ENCODE data around the gene NRSN2.

The NRSN2 gene

GRCh38 chr20:402496-402885, 55.6 kb downstream of the NRSN2 start:
- TF ChIP-seq CTCF (conservative IDR thresholded peaks at IDR 0.05; ENCODE audit: low read length): no peak
- no peak for TF ChIP-seq EZH2phosphoT487 (IDR thresholded peaks at IDR 0.05; ENCODE audit: borderline replicate concordance)
- H3K4me3 ChIP-seq (ENCODE audit: low read length, poor library complexity, severe bottlenecking): no peak overlapping the region
- H3K27me3 ChIP-seq (ENCODE audit: insufficient read depth, low read length, poor library complexity, severe bottlenecking): no peaks in the 10 kb centered on the region
- H3K36me3 ChIP-seq (ENCODE audit: insufficient read depth, low read length): peaks cover 5% of the 10 kb centered on the region; the same call in 1 of the 2 replicates
- H4K20me1 ChIP-seq (ENCODE audit: insufficient read depth, low read length, poor library complexity, severe bottlenecking): no peaks in the 10 kb centered on the region
- peak overlapping the region; percentile 23 for H3K9ac ChIP-seq (ENCODE audit: low read depth, low read length, poor library complexity, severe bottlenecking)
- no peak overlapping the region for H2AFZ ChIP-seq (ENCODE audit: low read length)
- no peaks in the 10 kb centered on the region for H3K79me2 ChIP-seq (ENCODE audit: insufficient read depth, low read length)
- peaks cover 38% of the 10 kb centered on the region for H3K4me1 ChIP-seq (ENCODE audit: insufficient read depth, low read length, poor library complexity, severe bottlenecking)
- H3K9me2 ChIP-seq (replicated peaks; ENCODE audit: low read depth, low read length): no peaks in the 10 kb centered on the region
- no peaks in the 10 kb centered on the region for H3K9me3 ChIP-seq (ENCODE audit: insufficient read depth, low read depth, low read length)
- H3K4me2 ChIP-seq (ENCODE audit: low read depth, low read length, poor library complexity, severe bottlenecking): peak overlapping the region; percentile 67
- no peaks in the 10 kb centered on the region for H3F3A ChIP-seq (ENCODE audit: low read depth)

GRCh38 chr20:402898-403581, 56.1 kb downstream of the NRSN2 start:
- Histone ChIP-seq H2AFZ (ENCODE audit: low read length) (no peak overlapping the region), H3K9me2 (replicated peaks; ENCODE audit: low read depth, low read length) (no peaks in the 10 kb centered on the region), H4K20me1 (ENCODE audit: insufficient read depth, low read length, poor library complexity, severe bottlenecking) (no peaks in the 10 kb centered on the region), H3K4me1 (ENCODE audit: insufficient read depth, low read length, poor library complexity, severe bottlenecking) (peaks cover 39% of the 10 kb centered on the region), H3K79me2 (ENCODE audit: insufficient read depth, low read length) (no peaks in the 10 kb centered on the region), H3F3A (ENCODE audit: low read depth) (no peaks in the 10 kb centered on the region), H3K27me3 (ENCODE audit: insufficient read depth, low read length, poor library complexity, severe bottlenecking) (no peaks in the 10 kb centered on the region), H3K9ac (ENCODE audit: low read depth, low read length, poor library complexity, severe bottlenecking) (no peak overlapping the region), H3K9me3 (ENCODE audit: insufficient read depth, low read depth, low read length) (no peaks in the 10 kb centered on the region), H3K36me3 (ENCODE audit: insufficient read depth, low read length) (no peaks in the 10 kb centered on the region), H3K4me3 (ENCODE audit: low read length, poor library complexity, severe bottlenecking) (no peak overlapping the region), H3K4me2 (ENCODE audit: low read depth, low read length, poor library complexity, severe bottlenecking) (peak overlapping the region; percentile 67)
- no peak for TF ChIP-seq CTCF (conservative IDR thresholded peaks at IDR 0.05; ENCODE audit: low read length)
- TF ChIP-seq EZH2phosphoT487 (IDR thresholded peaks at IDR 0.05; ENCODE audit: borderline replicate concordance): no peak

GRCh38 chr20:403582-403957, 56.7 kb downstream of the NRSN2 start:
- no peak overlapping the region for H3K9ac ChIP-seq (ENCODE audit: low read depth, low read length, poor library complexity, severe bottlenecking)
- H3K79me2 ChIP-seq (ENCODE audit: insufficient read depth, low read length): peaks cover 4% of the 10 kb centered on the region
- no peaks in the 10 kb centered on the region for H4K20me1 ChIP-seq (ENCODE audit: insufficient read depth, low read length, poor library complexity, severe bottlenecking)
- H2AFZ ChIP-seq (ENCODE audit: low read length): no peak overlapping the region
- no peak overlapping the region for H3K4me3 ChIP-seq (ENCODE audit: low read length, poor library complexity, severe bottlenecking)
- H3K27me3 ChIP-seq (ENCODE audit: insufficient read depth, low read length, poor library complexity, severe bottlenecking): no peaks in the 10 kb centered on the region
- peaks cover 39% of the 10 kb centered on the region for H3K4me1 ChIP-seq (ENCODE audit: insufficient read depth, low read length, poor library complexity, severe bottlenecking)
- no peaks in the 10 kb centered on the region for H3K9me2 ChIP-seq (replicated peaks; ENCODE audit: low read depth, low read length)
- H3K36me3 ChIP-seq (ENCODE audit: insufficient read depth, low read length): no peaks in the 10 kb centered on the region
- no peaks in the 10 kb centered on the region for H3K9me3 ChIP-seq (ENCODE audit: insufficient read depth, low read depth, low read length)
- no peak overlapping the region for H3K4me2 ChIP-seq (ENCODE audit: low read depth, low read length, poor library complexity, severe bottlenecking)
- no peaks in the 10 kb centered on the region for H3F3A ChIP-seq (ENCODE audit: low read depth)
- no peak for TF ChIP-seq EZH2phosphoT487 (IDR thresholded peaks at IDR 0.05; ENCODE audit: borderline replicate concordance)
- TF ChIP-seq CTCF (conservative IDR thresholded peaks at IDR 0.05; ENCODE audit: low read length): no peak

Data from Loucy (cell line).